ENCODE measurements around the gene CCL11. TPM values are rescaled to one million over a fixed set of nuclear protein-coding genes. Genes with fewer than 3 reads are reported as not detected.

Gene CCL11
- total and polyA plus RNA-seq, 2 of the 13 experiments (the other 11 are each of a cell fraction or from before 2014, with no cell fraction given), result not detected

GRCh38 chr17:34259146-34259545 is 26.4 kb upstream of the CCL11 start (continued):
- TF ChIP-seq ZMYM3 (CRISPR knock-in tag; IDR thresholded peaks at IDR 0.05) (no peak), IKZF1 (IDR thresholded peaks at IDR 0.05) (no peak)

GRCh38 chr17:34260861-34261260 is 24.7 kb upstream of the CCL11 start:
- TF ChIP-seq KLF6 (CRISPR knock-in tag; IDR thresholded peaks at IDR 0.05) (no peak), NR2F2 (IDR thresholded peaks at IDR 0.05; ENCODE audit: borderline replicate concordance, low read depth) (no peak), HMGA1 (CRISPR knock-in tag; conservative IDR thresholded peaks at IDR 0.05) (no peak), HNF4A (CRISPR knock-in tag; IDR thresholded peaks at IDR 0.05) (no peak), NFE2L1 (CRISPR knock-in tag; IDR thresholded peaks at IDR 0.05; ENCODE audit: borderline replicate concordance) (no peak)
- H3K4me3 ChIP-seq (replicated peaks in 1 of 3; ENCODE audit: insufficient read depth in 1 of 3, low read depth in 2 of 3, low read length in 3 of 3), result no peak overlapping the region
- CTCF ChIA-PET (ENCODE audit: low intra/inter-chr PET ratio, low total read pairs), result no interaction called here
- H4K20me1 ChIP-seq (ENCODE audit: insufficient read depth, low read length), result no peaks in the 10 kb centered on the region
- H3K9ac ChIP-seq (ENCODE audit: insufficient read depth, low read depth, low read length), result no peak overlapping the region
- DNase-seq (ENCODE audit: low spot score) (no peak), FAIRE-seq (no peak), ATAC-seq (no peak)
- in situ Hi-C loops (cut with HindIII; ENCODE audit: extremely low pct_ligation_motif_present, low pct_unique_long_range_greater_than_20kb) (no loop called here), intact Hi-C loops (cut with micrococcal nuclease; ENCODE audit: unreplicated experiment) (no loop called here)
- no peaks in the 10 kb centered on the region for H3K9me3 ChIP-seq (ENCODE audit: low read length)
- no peaks in the 10 kb centered on the region for H3K36me3 ChIP-seq (replicated peaks in 1 of 2; ENCODE audit: control insufficient read depth in 1 of 2, insufficient read depth in 2 of 2, low read length in 2 of 2)
- WGBS (ENCODE audit: low lambda C conversion rate), result 15% methylated on average over 4 of the region's 4 CpGs
- no peak overlapping the region for H2AFZ ChIP-seq (ENCODE audit: low read length)
- H3K27me3 ChIP-seq (ENCODE audit: control insufficient read depth in 1 of 2, insufficient read depth in 2 of 2, low read length in 2 of 2), result no peaks in the 10 kb centered on the region
- no TSS peak for BruUV-seq (replicated peaks)
- H3K79me2 ChIP-seq (ENCODE audit: insufficient read depth, low read length), result no peaks in the 10 kb centered on the region
- no peak overlapping the region for H3K4me2 ChIP-seq (ENCODE audit: low read depth, low read length)
- no peak overlapping the region for H3K27ac ChIP-seq (ENCODE audit: extremely low read length, insufficient read depth, low read length)
- H3K4me1 ChIP-seq (ENCODE audit: insufficient read depth, low read length), result no peaks in the 10 kb centered on the region
- POLR2A ChIA-PET, result no interaction called here

- BruUV-seq (replicated peaks), result no TSS peak
- in situ Hi-C loops (cut with HindIII; ENCODE audit: extremely low pct_ligation_motif_present, low pct_unique_long_range_greater_than_20kb) (no loop called here), intact Hi-C loops (cut with micrococcal nuclease; ENCODE audit: unreplicated experiment) (no loop called here)
- ChIA-PET CTCF (ENCODE audit: low intra/inter-chr PET ratio, low total read pairs) (no interaction called here), POLR2A (no interaction called here)
- no peaks in the 10 kb centered on the region for H3K4me1 ChIP-seq (ENCODE audit: insufficient read depth, low read length)
- ATAC-seq (no peak), FAIRE-seq (no peak), DNase-seq (ENCODE audit: low spot score) (no peak)
- no peaks in the 10 kb centered on the region for H3K79me2 ChIP-seq (ENCODE audit: insufficient read depth, low read length)
- no peaks in the 10 kb centered on the region for H3K36me3 ChIP-seq (replicated peaks in 1 of 2; ENCODE audit: control insufficient read depth in 1 of 2, insufficient read depth in 2 of 2, low read length in 2 of 2)
- H3K4me3 ChIP-seq (replicated peaks in 1 of 3; ENCODE audit: insufficient read depth in 1 of 3, low read depth in 2 of 3, low read length in 3 of 3), result no peak overlapping the region
- H3K9me3 ChIP-seq (ENCODE audit: low read length), result no peaks in the 10 kb centered on the region
- 55% methylated on average over 5 of the region's 5 CpGs for WGBS (ENCODE audit: low lambda C conversion rate)
- TF ChIP-seq CEBPB (IDR thresholded peaks at IDR 0.05; ENCODE audit: borderline replicate concordance, low read depth, low read length) (0 out of 2 replicates have a peak, but pooled peaks have one; percentile 29), ZNF431 (CRISPR knock-in tag; IDR thresholded peaks at IDR 0.05; ENCODE audit: borderline replicate concordance, low read depth) (no peak)
- no peak overlapping the region for H2AFZ ChIP-seq (ENCODE audit: low read length)
- H3K9ac ChIP-seq (ENCODE audit: insufficient read depth, low read depth, low read length), result no peak overlapping the region
- no peaks in the 10 kb centered on the region for H3K27me3 ChIP-seq (ENCODE audit: control insufficient read depth in 1 of 2, insufficient read depth in 2 of 2, low read length in 2 of 2)
- no peaks in the 10 kb centered on the region for H4K20me1 ChIP-seq (ENCODE audit: insufficient read depth, low read length)
- no peak overlapping the region for H3K4me2 ChIP-seq (ENCODE audit: low read depth, low read length)
- H3K27ac ChIP-seq (ENCODE audit: extremely low read length, insufficient read depth, low read length), result no peak overlapping the region
Observed at GRCh38 chr17:34261568-34262337, 23.8 kb upstream of the CCL11 start.
